NB4 (cell line): ENCODE data around the gene GPRASP3.

Experiments used
- CTCF ChIP-seq: IDR thresholded peaks from one replicate; pipeline ENCODE4 v1.5.1; 2012; ENCODE audit warnings: low read depth, low read length
- MAX ChIP-seq: IDR thresholded peaks from 2 replicates; pipeline ENCODE4 v1.6.1; 2011; ENCODE audit warnings: low read depth, low read length
- MYC ChIP-seq: IDR thresholded peaks from 2 replicates; pipeline ENCODE4 v1.6.1; 2011; ENCODE audit warnings: low read depth, low read length
- POLR2A ChIP-seq: IDR thresholded peaks from 2 replicates; pipeline ENCODE4 v1.6.1; 2011; ENCODE audit warnings: mild to moderate bottlenecking; ENCODE audit not compliant: insufficient read length; ENCODE audit errors: extremely low read depth

- TF ChIP-seq CTCF (no peak), POLR2A (no peak), MYC (no peak), MAX (no peak)
Measured at GRCh38 chrX:102684772-102685520, 35.6 kb upstream of the GPRASP3 start.
